BLaER1 (cell line): Measurements from ENCODE around the gene DRAM1.
"Not testable (repeated sequence)": the region's sequence is repeated elsewhere in the genome, so short reads cannot be mapped to it uniquely, and the experiment has no call there.

ENCODE experiments used
- H3K27ac ChIP-seq: shearing (Covaris generic); formaldehyde crosslinking; 2 replicates; pipeline ENCODE4 v1.8.1; 2022
- H3K27me3 ChIP-seq: shearing (Covaris generic); formaldehyde crosslinking; 2 replicates; pipeline ENCODE4 v1.8.1; 2022
- H3K36me3 ChIP-seq: shearing (Covaris generic); formaldehyde crosslinking; 2 replicates; pipeline ENCODE4 v1.8.1; 2022
- H3K4me1 ChIP-seq: shearing (Covaris generic); formaldehyde crosslinking; 2 replicates; pipeline ENCODE4 v1.8.1; 2022
- H3K4me2 ChIP-seq: shearing (Covaris generic); formaldehyde crosslinking; 2 replicates; pipeline ENCODE4 v1.8.1; 2022
- H3K4me3 ChIP-seq: shearing (Covaris generic); formaldehyde crosslinking; 2 replicates; pipeline ENCODE4 v1.8.1; 2022
- H3K9ac ChIP-seq: shearing (Covaris generic); formaldehyde crosslinking; 2 replicates; pipeline ENCODE4 v1.8.1; 2022
- H3K9me3 ChIP-seq: shearing (Covaris generic); formaldehyde crosslinking; 2 replicates; pipeline ENCODE4 v1.8.1; 2022
- H4K20me1 ChIP-seq: shearing (Covaris generic); formaldehyde crosslinking; 2 replicates; pipeline ENCODE4 v1.8.1; 2022
- Cebpa-rat ChIP-seq: shearing (Covaris generic); IDR thresholded peaks from 2 replicates; pipeline ENCODE4 v1.8.1; 2022

DRAM1 gene

DNA sequence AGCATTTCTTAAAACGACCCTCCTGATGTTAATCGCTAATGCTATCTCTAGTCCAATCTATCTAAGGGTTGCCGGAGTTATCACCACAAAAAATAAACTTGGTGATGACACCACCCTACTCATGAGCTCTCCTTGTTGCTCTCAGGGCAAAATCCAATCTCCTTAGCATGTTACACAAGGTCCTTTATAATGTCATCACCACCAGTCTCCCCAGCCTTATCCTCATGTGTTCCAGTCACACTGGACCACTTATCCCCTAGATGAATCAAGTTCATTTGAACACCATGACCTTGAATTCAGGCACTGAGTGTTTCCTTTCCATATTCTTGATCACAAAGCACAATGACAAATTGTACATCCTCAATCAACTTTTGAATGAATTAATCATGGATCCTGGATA lies 19.0 kb upstream of the DRAM1 start:
- Histone ChIP-seq H3K4me1 (peaks cover 29% of the 10 kb centered on the region), H3K4me2 (no peak overlapping the region), H3K27ac (no peak overlapping the region), H3K4me3 (no peak overlapping the region), H3K27me3 (no peaks in the 10 kb centered on the region), H4K20me1 (no peaks in the 10 kb centered on the region), H3K9ac (no peak overlapping the region), H3K9me3 (no peaks in the 10 kb centered on the region), H3K36me3 (no peaks in the 10 kb centered on the region)
- TF ChIP-seq Cebpa-rat = no peak

DNA sequence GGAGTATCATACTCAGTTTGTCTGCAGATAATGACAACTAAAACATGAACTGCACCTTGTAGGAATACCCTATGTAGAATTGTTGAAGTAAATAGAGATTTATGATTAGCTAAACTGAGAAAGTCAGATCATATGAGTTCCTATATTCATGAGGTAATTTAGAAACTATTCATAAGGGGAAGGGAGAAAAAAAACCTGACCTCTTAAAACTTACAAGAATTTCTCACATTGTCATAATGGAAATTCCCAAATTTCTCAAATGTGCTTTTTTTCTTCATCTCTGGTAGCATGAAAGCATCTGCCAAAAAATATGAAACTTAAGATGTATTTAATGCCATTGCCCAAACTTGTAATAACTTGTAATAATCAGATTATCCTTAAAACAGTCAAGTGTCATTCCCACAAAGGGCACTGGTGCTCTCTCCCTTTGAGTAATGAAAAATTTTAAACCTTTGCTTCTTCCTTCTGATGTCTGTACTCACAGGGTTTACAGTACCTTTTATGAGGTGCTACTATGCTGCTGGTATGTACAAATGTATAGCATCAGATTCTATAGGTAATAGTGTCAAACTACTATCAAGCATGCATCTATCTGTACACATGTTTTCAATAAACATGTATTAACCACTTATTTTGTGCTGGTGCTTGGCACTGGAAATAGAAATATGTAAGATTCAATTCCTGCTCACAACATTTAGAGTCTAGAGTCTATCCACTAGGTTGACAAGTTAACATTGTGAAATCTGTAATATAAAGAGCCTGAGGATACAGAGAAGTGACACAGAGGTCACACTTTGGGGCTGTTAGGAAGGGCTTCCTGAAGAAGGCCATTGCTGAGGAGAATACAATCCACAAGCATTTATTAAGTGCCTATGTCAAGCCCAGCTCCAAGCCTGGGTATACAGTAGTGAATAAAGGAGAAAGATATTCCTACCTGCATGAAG lies 17.4 kb upstream of the DRAM1 start:
- H3K4me1 ChIP-seq = peaks cover 22% of the 10 kb centered on the region
- H3K4me2 ChIP-seq = no peak overlapping the region
- no peak overlapping the region for H3K4me3 ChIP-seq
- H3K9ac ChIP-seq = no peak overlapping the region
- no peaks in the 10 kb centered on the region for H3K27me3 ChIP-seq
- H4K20me1 ChIP-seq = no peaks in the 10 kb centered on the region
- H3K9me3 ChIP-seq = no peaks in the 10 kb centered on the region
- no peak for TF ChIP-seq Cebpa-rat
- no peaks in the 10 kb centered on the region for H3K36me3 ChIP-seq
- no peak overlapping the region for H3K27ac ChIP-seq

DNA sequence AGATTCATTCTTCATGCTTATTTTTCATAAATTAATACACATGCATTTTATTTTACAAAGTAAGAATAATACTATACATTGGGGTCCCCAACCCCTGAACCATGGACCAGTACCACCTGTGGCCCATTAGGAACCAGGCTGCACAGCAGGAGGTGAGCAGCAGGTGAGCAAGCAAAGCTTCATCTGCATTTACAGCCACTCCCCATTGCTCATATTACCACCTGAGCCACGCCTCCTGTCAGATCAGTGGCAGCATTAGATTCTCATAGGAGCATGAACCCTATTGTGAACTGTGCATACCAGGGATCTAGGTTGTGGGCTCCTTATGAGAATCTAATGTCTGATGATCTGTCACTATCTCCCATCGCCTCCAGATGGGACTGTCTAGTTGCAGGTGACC lies 15.7 kb upstream of the DRAM1 start:
- not testable (repeated sequence) for H3K36me3 ChIP-seq, H3K4me1 ChIP-seq, H4K20me1 ChIP-seq, H3K9ac ChIP-seq, H3K27ac ChIP-seq, H3K27me3 ChIP-seq, H3K4me3 ChIP-seq, H3K9me3 ChIP-seq, H3K4me2 ChIP-seq

DNA sequence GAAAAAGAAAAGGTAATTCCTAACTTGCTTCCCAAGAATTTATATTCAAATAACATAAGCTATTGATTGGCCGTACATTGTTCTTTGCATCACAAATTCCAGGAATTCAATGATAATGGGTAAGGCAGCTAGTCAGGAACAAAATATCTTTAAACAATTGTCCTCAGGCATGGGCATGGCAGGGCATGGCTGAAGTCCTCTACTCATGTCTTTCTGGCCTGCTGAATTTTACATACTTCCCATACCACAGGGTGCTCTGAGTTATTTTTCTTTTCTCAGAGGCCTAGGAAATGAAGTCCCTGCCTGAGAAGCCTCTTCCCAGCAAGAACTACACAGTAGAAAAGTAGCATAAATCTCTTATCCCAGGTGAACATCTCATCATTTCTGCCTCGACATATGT lies 15.1 kb upstream of the DRAM1 start:
- no peak overlapping the region for H3K27ac ChIP-seq
- H3K4me2 ChIP-seq = no peak overlapping the region
- no peak overlapping the region for H3K4me3 ChIP-seq
- H3K27me3 ChIP-seq = no peaks in the 10 kb centered on the region
- H3K9ac ChIP-seq = no peak overlapping the region
- no peaks in the 10 kb centered on the region for H3K36me3 ChIP-seq
- no peak for TF ChIP-seq Cebpa-rat
- no peaks in the 10 kb centered on the region; the same call in 1 of the 2 replicates for H3K9me3 ChIP-seq
- H4K20me1 ChIP-seq = no peaks in the 10 kb centered on the region
- no peaks in the 10 kb centered on the region for H3K4me1 ChIP-seq

DNA sequence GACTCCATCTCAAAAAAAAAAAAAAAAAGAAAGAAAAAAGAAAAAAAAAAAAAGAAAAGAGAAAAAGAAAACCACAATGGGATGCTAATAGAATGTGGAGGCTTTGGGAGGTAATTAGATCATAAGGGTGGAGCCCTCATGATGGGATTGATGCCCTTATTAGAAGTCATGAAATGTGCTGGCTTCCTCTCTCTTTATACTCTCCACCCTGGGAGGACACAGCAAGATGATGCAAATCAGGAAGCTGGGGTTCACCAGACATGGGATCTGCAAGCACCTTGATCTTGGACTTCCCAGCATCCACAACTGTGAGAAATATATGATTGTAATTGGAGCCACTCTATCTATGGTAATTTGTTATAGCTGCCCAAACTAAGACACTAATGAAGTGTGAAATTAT lies 13.4 kb upstream of the DRAM1 start:
- no peak overlapping the region for H3K4me3 ChIP-seq
- H4K20me1 ChIP-seq = no peaks in the 10 kb centered on the region
- H3K9me3 ChIP-seq = peaks cover 11% of the 10 kb centered on the region
- no peak overlapping the region for H3K27ac ChIP-seq
- no peaks in the 10 kb centered on the region for H3K36me3 ChIP-seq
- H3K4me2 ChIP-seq = no peak overlapping the region
- H3K4me1 ChIP-seq = no peaks in the 10 kb centered on the region
- TF ChIP-seq Cebpa-rat = no peak
- no peak overlapping the region for H3K9ac ChIP-seq
- H3K27me3 ChIP-seq = no peaks in the 10 kb centered on the region

DNA sequence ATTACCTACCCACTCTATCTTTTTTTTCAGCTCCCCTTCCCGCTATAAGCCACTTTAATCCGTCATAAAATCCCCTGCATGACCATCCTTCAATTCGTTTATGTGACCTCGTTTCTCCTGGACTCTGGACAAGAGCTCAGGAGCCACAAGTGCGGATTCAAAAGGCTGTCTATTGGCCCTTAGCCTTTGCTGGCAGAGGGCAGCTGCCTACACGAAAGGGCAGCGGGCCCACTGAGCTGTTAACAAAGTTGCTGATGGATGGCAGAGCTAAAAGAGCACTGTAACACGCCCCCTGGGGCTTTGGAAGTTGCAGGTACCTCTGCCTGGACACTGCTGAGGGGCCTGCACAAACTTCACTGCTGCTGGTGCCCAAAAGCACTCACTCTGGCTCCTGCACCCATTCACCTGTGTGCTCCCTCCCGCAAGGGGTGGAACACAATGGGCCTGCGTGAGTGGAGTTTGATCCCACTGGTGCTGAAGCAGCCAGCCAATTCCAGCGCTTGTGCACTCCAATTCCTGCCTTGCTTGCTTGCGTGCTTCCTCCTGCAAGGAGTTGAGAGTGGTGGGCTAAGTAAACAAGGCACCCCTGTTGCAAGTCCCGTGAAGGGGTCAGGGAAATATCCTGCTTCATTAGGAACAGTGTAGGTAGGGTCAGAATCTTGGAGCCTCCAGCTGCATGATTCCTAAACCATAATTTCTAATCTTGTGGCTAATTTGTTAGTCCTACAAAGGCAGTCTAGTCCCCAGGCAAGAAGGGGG lies 10.6 kb upstream of the DRAM1 start:
- Histone ChIP-seq H4K20me1 (no peaks in the 10 kb centered on the region), H3K4me3 (no peak overlapping the region), H3K9ac (no peak overlapping the region), H3K4me2 (no peak overlapping the region), H3K27ac (no peak overlapping the region), H3K9me3 (peaks cover 20% of the 10 kb centered on the region), H3K4me1 (no peaks in the 10 kb centered on the region), H3K36me3 (no peaks in the 10 kb centered on the region), H3K27me3 (no peaks in the 10 kb centered on the region)
- no peak for TF ChIP-seq Cebpa-rat

DNA sequence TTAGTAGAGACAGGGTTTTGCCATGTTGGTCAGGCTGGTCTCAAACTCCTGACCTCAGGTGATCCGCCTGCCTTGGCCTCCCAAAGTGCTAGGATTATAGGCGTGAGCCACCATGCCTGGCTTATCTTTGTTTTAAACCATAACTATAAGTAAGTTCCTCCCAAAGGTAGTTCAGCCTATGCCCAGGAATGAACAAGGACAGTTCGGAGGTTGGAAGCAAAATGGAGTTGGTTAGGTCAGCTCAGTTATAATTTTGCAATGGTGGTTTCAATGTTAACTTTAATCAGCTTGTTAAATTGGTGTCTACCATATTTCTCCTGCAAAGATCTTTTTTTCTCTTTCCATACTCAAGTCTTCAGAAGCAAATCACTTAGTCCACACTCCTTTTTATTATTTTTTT lies 9.8 kb upstream of the DRAM1 start:
- H4K20me1 ChIP-seq, H3K4me3 ChIP-seq, H3K4me2 ChIP-seq, H3K4me1 ChIP-seq, H3K36me3 ChIP-seq, H3K27ac ChIP-seq, H3K27me3 ChIP-seq, H3K9ac ChIP-seq: not testable (repeated sequence)
- H3K9me3 ChIP-seq = peaks cover 20% of the 10 kb centered on the region

DNA sequence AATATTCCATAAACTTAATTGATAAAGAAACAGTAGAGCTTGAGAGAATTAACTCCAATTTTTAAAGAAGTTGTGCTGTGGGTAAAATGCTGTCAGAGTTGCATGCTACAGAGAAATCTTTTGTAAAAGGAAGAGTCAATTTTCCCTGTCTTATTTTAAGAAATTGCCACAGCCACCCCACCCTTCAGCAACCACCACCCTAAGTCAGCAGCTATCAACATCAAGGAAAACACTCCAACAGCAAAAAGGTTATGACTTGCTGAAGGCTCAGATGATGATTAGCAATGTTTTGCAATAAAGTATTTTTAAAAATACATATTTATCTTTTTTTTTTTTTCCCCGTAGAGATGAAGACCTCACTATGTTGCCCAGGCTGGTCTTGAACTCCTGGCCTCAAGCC lies 6.5 kb upstream of the DRAM1 start:
- no peak overlapping the region for H3K4me3 ChIP-seq
- H3K9me3 ChIP-seq = peaks cover 20% of the 10 kb centered on the region
- H3K27ac ChIP-seq = no peak overlapping the region
- H3K27me3 ChIP-seq = no peaks in the 10 kb centered on the region
- no peaks in the 10 kb centered on the region for H4K20me1 ChIP-seq
- no peaks in the 10 kb centered on the region for H3K36me3 ChIP-seq
- H3K9ac ChIP-seq = no peak overlapping the region
- peaks cover 7% of the 10 kb centered on the region; the same call in 1 of the 2 replicates for H3K4me1 ChIP-seq
- no peak for TF ChIP-seq Cebpa-rat
- H3K4me2 ChIP-seq = no peak overlapping the region

DNA sequence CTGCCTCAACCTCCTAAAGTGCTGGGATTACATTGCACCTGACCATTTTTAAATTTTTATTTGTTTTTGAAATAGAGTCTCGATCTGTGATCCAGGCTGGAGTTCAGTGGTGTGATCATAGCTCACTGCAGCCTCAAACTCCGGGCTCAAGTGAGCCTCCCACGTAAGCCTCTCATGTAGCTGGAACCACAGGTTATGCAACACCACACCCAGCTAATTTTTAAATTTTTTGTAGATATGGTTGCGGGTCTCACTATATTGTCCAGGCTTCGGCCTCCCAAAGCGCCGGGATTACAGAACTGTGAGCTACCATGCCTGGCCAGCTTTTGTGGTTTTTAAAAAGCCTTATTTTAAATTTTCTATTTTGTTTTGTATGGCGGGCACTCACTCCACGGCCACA lies 2.2 kb upstream of the DRAM1 start:
- TF ChIP-seq Cebpa-rat = no peak
- no peak overlapping the region for H3K9ac ChIP-seq
- H4K20me1 ChIP-seq = no peaks in the 10 kb centered on the region
- H3K4me1 ChIP-seq = peaks cover 28% of the 10 kb centered on the region
- H3K36me3 ChIP-seq = no peaks in the 10 kb centered on the region
- no peak overlapping the region for H3K4me2 ChIP-seq
- no peaks in the 10 kb centered on the region for H3K27me3 ChIP-seq
- no peaks in the 10 kb centered on the region for H3K9me3 ChIP-seq
- no peak overlapping the region for H3K4me3 ChIP-seq
- no peak overlapping the region for H3K27ac ChIP-seq

DNA sequence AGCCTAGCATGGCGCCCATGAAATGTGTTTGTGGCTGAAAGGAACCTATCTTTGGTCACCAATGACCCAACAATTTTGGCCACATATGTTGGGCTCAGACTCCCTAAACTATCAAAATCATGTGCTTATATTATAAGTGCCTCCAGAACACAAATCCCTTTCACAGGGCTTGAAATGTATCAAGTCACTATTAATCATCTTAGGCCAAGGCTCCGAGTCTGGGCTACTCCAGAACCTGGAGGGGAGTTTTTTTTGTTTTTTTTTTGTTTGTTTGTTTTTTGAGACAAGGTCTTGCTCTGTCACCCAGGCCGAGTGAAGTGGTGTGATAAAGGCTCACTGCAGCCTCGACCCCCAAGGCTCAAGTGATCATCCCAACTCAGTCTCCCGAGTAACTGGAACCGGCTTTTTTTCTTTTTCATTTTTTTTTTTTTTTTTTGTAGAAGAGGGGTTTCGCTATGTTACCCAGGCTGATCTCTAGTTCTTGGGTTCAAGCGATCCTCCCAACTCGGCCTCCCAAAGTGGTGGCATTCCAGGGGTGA lies 989 bp upstream of the DRAM1 start:
- peak overlapping the region; percentile 98; the same call in 1 of the 2 replicates for H3K27ac ChIP-seq
- no peak for TF ChIP-seq Cebpa-rat
- H4K20me1 ChIP-seq = no peaks in the 10 kb centered on the region
- H3K4me3 ChIP-seq = peak overlapping the region; percentile 87
- peaks cover 28% of the 10 kb centered on the region for H3K4me1 ChIP-seq
- H3K27me3 ChIP-seq = no peaks in the 10 kb centered on the region
- H3K9ac ChIP-seq = peak overlapping the region; percentile 95; the same call in 1 of the 2 replicates
- H3K9me3 ChIP-seq = no peaks in the 10 kb centered on the region
- peak overlapping the region; percentile 84 for H3K4me2 ChIP-seq
- no peaks in the 10 kb centered on the region for H3K36me3 ChIP-seq
